ENCODE results near the gene SLC27A6.

Gene SLC27A6

GRCh38 chr5:129063483-129064113 lies 98.3 kb downstream of the SLC27A6 start:
- no peak for DNase-seq (ENCODE audit: low spot score)
- TF ChIP-seq CTCF (IDR thresholded peaks at IDR 0.05): no peak
- Histone ChIP-seq H3K4me3 (no peak overlapping the region), H3K27ac (no peak overlapping the region)

GRCh38 chr5:129065721-129066120 lies 100.4 kb downstream of the SLC27A6 start:
- Histone ChIP-seq H3K4me3 (no peak overlapping the region), H3K27ac (no peak overlapping the region)
- no peak for DNase-seq (ENCODE audit: low spot score)
- no peak for TF ChIP-seq CTCF (IDR thresholded peaks at IDR 0.05)

DNA sequence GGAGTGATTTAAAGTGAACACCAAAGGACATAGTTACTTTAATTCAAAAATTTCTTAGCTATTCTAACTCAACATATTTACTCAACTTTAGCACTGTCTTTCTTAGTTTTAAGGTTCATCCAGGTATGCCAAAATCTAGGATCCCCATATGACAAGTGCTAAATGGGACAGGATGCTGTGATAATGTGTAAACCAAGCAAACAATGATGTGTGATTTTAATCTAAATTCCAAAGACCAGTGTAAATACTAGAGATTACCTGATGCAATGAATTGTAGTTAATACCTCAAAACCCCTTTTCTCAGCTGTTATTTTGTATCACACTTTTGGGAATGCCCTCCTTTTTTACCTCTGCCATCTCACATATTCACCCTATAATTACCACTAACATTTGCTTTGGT lies 102.5 kb downstream of the SLC27A6 start:
- Histone ChIP-seq H3K27ac (no peak overlapping the region), H3K4me3 (no peak overlapping the region)
- no peak for DNase-seq (ENCODE audit: low spot score)
- TF ChIP-seq CTCF (IDR thresholded peaks at IDR 0.05): no peak

DNA sequence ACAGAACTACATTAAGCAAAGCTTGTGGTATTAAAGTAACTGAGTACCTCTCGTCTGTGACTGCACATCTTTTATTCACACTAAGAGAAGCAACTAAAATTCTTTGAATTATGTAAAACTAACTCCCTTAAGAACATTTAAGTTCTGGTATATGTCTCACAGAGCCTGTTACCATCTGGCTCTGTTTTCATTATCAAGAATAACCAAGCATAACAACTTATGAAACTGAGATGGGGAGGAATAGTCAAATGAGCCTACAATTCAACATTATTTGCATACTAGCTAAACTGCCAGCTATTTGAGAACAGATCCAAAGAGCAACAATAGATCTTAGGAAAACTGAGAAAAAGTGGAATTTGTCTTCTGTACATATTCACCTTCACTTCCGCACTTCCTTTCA lies 104.0 kb downstream of the SLC27A6 start:
- Histone ChIP-seq H3K4me3 (no peak overlapping the region), H3K27ac (no peak overlapping the region)
- TF ChIP-seq CTCF (IDR thresholded peaks at IDR 0.05): no peak
- no peak for DNase-seq (ENCODE audit: low spot score)

DNA sequence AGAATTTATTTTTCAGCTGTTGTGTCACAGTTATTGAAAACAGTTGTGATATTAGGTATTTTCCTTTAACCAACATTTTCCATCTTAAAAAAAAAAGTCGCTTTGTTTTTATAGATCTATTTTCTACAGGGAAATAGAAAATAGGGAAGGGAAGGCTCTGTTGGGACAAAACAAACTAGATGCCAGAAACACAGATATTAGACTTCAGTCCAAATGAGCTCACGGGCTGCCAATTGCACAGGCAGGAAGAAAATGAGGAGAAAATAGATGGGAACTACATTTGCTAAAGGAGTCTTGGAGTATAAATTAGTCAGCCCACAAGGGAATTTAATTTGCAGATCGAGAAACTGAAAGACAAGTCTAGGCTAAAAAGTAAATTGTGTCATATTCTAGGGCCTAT lies 107.8 kb downstream of the SLC27A6 start:
- no peak for DNase-seq (ENCODE audit: low spot score)
- H3K27ac ChIP-seq: no peak overlapping the region
- H3K4me3 ChIP-seq: no peak overlapping the region
- no peak for TF ChIP-seq CTCF (IDR thresholded peaks at IDR 0.05)

DNA sequence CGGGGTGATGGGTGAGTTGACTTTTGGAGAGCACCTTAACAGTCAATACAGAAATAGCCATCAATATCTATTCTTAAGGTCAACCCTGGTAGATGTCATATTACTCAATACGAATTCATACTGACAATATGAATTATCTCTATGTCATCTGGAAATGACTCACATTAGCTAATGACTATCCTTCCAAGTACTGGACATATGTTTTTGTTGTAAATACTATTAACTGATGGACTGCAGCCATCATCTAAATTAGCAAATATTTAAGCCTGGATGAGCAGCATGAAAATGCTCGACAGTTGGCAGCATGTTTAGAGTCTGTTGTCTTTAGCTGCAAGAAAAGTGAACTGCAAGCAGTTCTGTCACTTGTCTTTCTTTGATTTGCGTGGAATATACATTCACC lies 109.6 kb downstream of the SLC27A6 start:
- H3K27ac ChIP-seq: no peak overlapping the region
- H3K4me3 ChIP-seq: no peak overlapping the region
- TF ChIP-seq CTCF (IDR thresholded peaks at IDR 0.05): no peak
- DNase-seq (ENCODE audit: low spot score): no peak

DNA sequence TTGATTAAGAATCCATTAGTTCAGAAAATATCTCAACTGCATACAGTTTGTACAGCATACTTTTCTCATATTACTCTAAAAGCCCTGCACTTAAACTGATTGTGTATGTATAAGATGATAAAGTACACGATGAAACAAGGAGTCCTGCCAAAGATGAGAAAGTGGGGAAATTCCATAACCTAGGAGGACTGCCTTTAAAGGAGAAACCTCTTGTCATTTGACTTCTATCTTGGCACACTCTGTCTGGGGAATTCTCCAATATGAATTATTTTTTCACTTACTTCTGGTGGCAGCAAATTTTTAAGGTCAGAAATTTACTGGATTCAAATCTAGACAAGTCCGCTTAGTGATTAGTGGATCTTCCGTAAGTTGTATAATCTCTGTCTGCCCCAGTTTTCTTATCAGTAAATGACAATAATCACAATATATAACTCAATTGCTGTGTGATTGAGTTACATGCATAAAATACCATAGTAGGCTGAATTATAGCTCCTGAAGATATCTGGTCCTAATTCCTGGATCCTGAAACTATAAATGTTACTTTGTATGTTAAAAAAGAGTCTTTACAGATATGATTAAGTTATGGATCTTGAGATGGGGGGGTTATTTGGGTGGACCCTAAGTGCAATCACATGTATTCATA lies 112.3 kb downstream of the SLC27A6 start:
- H3K4me3 ChIP-seq: no peak overlapping the region
- TF ChIP-seq CTCF (IDR thresholded peaks at IDR 0.05): no peak
- no peak overlapping the region for H3K27ac ChIP-seq
- DNase-seq (ENCODE audit: low spot score): no peak

Data from coronary artery (tissue), 2 donors.